Central memory CD4-positive, alpha-beta T cell (primary cell): ENCODE data around the gene ACER1.

Experiments used
- DNase-seq: peaks from one replicate; pipeline ENCODE4 v3.0.0; 2022

The ACER1 gene

DNA sequence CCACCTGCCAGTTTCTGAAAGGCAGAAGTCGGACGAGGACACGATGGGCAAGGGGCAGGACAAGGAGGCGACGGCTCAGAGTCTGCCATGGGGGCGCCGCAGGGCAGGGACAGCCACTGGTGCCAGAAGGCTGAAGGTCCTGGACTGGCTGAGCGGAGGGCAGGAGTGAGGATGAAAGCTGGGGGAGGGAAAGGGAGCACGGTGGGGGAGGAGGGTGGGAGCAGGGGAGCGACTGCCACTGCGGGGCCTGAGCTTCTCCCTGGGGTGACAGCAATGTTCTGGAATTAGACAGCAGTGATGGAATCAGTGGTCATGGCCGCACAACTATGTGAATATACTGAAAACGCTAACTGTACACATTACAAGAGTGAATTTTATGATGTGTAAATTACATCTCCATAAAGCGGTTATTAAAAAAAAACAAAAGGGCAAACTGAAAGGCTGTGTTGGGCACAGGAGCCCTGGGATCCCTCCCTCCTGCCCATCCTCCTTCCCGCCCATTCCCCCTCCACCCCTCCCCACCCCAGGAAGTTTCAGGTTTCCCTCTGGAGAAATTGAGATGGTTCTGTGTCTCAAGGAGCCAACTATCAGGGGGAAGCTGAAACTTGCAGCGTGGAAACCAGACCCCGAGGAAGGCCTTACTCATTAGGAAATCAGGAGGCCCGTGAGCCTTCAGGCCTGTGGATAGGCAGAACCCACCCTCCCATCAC is 69.5 kb downstream of the ACER1 start:
- DNase-seq: no peak

DNA sequence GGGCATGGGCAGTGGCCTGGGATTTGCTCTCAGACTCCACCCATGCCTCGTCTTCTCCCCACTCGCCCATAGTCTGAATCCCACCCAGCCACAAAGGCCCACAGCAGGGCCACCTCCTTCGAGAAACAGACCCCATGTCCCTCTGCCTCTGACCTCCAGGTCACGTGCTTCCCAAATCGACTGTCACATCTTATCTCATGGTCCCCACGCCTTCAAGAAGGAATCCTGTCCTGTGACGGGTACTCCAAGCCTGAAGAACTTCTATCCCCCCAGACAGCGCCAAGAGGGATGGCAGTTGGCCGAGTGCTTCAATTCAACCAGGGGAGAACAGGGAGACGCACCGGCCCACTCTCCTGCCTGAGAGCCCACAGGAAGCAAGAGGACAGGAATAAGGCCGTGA is 70.1 kb downstream of the ACER1 start:
- DNase-seq: no peak

DNA sequence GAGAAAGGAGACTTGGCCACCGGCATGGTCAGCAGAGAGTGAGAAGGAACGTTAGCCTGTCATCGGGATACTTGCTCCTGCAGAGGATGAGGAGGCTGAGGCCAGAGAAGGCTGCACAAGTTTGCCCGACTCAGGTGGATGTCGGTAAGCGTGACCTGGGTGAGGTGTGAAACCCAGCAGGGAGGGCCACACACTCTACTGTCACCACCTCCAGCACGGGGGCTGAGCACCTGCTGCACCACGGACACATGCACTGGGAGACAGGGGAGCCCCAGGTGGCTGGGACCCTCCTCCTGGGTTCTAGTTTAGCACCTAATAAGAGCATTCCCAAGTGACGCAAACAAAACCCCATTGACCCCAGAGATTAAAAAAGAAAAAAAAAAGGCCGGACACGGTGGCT is 70.9 kb downstream of the ACER1 start:
- DNase-seq: no peak

DNA sequence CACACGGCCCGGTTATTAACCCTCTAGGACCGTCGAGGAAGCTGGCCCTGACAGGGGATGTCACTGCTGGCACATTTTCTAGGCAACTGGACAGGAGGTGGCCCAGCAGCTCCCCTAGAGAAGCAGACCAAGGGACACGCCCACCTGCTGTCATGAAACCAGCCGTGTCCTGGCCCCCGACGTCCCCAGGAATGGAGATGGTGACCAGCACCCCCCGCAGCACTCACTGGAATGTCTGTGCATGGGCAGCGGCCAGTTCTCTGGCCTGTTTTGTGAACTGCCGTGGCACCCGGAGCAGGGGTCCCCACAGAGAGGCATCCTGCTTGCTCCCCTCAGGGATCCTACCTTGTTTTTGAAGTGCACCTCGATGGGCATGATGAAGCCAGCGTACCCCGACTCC is 71.5 kb downstream of the ACER1 start:
- DNase-seq: no peak

DNA sequence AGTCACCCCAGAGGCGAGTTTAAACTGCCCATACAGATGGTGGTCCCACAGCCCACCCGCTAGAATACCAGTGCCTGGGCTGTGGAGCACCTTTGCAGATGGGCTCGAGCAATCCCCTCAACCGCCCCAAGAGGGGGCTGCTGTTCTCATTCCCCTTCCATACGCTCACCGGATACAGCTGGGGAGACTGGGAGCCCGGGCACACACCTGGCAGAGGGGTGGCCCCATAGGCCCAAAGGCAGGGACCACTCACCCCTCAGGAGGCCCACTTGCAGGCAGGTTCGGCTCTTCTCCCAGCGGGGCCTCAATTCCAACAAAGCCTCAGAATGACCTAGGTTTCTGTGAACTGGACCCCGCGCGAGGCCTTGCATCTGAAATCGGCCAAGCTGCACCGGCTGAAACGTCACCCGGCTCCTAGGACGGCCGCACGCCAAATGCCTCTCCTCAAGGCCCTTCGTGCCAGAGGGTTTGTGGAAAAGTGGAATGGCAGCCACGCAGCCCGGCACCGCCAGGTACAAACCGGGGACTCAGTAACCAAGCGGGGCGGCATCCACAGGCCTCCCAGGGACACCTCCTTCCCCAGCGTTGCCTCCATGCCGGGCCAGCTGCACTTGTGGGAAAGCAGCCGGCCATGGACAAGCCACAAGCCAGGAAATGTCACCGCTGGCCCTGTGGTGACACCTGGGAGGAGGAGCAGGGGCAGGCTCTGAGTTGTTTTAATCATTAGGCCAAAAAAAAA is 72.3 kb downstream of the ACER1 start:
- no peak for DNase-seq

DNA sequence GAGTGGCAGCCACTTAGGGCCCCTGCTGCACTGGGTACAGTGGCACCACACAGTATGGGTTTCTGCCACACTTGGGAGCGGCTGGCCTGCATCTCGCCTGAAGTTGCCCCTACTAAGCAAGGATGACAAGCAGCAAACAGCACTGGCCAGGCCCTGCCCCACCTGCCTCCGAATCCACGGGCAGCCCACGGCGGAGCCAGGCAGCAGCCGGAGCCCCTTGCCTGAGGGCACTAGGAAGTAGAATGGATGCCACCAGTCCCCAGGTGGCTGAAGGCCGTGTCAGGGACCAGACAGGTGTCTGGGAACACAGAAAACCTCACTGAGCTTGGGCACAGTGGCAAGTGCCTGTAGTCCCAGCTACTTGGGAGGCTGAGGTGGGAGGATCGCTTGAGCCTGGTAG is 73.0 kb downstream of the ACER1 start:
- no peak for DNase-seq

DNA sequence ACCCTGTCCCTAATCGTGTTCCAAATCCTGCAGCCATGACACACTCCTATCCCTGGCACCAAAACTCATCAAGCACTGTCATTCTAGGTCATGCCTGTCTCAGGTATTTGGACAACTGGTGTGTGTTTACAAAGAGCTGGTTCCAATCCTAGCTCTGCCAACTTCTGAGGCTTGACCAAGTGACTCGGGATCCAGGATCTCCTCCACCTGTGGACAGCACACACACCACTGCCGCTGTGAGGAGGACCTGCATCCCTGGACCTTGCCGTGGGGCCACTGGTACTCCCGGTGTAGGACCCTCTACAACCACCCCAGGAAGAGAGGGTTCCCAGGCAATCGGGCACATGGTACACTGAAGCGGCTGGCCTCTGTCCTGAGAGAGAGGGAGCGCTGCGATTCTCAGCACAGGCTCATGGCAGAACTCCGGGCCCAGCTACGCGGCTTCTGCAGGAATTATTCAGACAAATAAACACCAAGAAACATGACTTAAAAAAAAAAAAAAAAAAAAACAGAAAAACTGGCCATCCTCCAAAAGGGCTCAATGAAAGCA is 74.0 kb downstream of the ACER1 start:
- no peak for DNase-seq

DNA sequence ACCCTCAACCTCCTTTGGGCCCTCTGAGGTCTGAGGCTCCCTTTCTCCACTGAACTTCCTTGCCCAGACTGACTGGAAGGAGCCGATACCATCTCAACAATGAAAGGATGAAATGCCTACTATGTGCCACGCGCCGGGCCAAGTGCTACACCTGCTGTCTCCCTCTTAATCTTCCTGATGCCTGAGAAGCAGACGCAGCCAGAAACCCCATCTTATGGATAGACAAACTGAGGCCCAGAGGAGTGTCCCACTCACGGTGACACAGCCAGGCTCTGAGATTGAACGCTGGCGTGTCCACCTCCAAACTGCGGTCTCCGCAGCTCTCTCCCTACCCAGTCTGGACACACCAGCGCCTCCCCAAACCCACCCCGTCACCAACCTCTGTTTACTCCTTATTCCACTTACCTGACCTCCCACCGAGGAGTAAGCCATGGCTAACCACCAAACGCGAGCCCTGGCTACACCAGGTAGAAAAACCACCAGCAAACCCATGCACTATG is 74.5 kb downstream of the ACER1 start:
- DNase-seq: no peak
